Stimulated activated CD4-positive, alpha-beta T cell treated with anti-CD3 and anti-CD28 coated beads, Interleukin-4, amount 100 ng/mL, for 48 hours (primary cell): ENCODE data around the gene GRID1.

Experiments used
- DNase-seq, 2 donors: peaks; one replicate each; pipeline ENCODE4 v3.0.0-alpha.2; 2020; ENCODE audit warnings: low read depth in 2 of 2

The GRID1 gene

GRCh38 chr10:86266446-86267242, 100.0 kb downstream of the GRID1 start:
- no peak for DNase-seq

GRCh38 chr10:86265895-86266259, 100.7 kb downstream of the GRID1 start:
- DNase-seq, result no peak

DNA sequence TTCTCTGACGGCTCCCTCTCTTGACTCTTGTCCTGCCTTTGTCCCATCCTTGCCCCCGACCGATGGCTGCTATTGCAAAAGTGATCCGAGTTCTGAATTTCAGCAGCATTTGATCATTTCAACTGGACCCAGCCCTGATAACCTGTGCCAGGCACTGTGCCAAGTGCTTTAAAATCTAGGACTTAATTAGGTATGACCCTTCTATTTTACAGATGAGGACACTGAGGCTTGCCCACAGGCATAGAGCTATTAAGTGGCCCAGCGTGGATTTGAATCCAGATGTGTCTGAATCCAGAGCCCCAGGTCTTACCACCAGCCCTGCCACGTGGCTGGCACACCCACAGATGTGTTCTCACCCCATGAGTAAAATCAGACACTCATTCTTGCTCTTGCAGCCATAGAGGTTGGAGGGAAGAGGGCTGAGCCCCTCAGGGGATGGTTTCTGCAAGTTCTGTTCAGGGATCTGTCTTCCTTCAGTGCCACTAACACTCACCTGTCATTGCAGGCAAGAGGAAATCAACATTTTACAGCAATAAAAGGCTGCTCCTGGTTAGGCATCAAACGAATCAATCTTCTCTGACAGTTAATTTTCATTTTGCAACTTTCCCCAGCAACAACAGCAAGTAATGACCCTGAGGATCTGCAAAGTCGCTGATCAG, 101.2 kb downstream of the GRID1 start:
- DNase-seq, result no peak

DNA sequence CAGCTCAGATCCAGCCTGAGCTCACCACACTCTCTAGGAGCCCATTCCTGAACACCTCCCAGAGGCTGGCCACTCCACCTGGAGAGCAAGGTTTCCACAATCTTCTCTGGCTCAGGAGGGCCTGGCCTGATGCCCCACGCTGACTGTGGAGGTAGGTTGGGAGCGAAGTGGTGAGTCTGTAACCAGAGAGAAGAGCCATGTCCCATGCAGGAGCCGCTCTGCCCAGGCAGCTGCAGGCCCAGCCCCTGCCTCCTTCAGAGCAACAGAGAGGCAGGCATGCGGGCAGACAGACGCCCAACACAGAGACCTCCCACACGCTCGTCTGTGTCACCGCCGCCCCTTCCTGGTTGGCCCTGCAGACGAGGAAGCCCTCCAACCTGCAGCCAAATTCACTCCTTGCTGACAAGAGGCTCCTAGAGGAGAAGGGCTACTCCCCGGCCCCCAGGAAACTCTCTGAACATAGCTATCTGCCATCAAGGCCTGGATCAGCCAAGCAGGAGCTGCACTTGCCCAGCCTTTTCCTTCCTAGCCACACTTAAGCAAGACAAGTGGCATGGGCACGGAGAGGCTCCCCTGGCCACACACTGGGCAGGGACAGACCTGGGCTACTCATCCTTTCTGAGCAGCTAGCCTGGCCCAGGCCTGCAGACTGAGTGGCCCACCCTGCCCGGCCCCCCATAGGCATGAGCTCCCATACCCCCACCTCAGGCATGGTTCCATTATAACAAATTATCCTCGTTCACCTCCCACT, 101.9 kb downstream of the GRID1 start:
- no peak for DNase-seq

- no peak for DNase-seq
Observed at GRCh38 chr10:86263907-86264306, 102.7 kb downstream of the GRID1 start.

DNA sequence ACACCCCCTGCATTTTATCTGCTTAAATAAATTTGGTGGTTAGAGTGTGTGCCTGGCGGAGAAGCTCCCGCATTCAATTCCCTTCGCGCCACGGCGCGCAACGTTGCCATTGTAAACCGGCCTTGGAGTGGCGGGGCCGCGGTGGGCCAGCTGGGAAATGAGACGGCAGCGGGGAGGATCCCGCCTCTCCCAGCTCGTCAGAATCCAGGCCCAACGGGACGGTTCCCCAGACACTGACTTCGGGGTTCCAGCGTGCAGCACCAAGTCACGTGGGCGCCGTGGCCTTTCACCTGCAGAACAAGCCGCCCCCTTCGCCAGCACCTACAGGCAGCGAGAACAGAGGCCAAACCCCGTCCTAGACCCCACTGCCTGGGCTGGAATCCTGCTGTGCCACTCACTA, 103.4 kb downstream of the GRID1 start:
- no peak for DNase-seq

- no peak for DNase-seq
Observed at GRCh38 chr10:86262688-86263181, 103.9 kb downstream of the GRID1 start.

DNA sequence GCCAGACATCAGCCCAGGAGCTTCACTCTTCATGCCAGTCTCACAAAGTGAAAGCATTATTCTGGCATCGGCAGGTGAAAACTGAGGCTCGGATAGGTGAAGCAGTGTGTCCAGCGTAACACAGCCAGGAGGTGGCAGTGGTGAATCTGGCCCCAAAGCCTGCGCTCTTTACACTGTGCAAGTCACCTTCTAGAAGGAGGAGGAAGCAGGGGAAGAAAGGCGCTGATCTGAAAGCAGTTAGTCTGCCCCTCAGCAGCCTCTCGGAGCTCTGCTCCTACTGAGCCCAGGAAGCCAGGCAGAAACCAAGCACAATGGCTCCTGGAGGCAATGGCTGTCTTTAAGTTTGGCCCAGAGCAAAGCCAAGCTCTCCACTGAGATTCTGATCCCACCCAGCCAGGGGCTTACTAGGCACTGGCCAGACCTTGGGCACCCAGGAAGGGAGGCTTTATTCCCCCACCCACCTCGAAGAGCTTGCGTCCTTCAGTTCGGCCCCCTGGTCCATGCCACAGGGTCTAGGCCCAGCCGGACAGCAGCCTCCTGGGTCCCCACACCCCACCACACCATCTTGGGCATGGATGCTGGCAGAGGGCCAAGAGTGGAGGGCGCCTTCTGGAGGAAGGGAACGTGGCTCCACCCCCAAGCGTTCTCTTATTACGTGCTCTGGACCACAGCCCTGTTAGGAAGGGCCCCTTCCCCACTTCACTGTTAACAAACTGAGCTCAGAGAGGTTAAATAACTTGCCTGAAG, 104.5 kb downstream of the GRID1 start:
- no peak for DNase-seq

DNA sequence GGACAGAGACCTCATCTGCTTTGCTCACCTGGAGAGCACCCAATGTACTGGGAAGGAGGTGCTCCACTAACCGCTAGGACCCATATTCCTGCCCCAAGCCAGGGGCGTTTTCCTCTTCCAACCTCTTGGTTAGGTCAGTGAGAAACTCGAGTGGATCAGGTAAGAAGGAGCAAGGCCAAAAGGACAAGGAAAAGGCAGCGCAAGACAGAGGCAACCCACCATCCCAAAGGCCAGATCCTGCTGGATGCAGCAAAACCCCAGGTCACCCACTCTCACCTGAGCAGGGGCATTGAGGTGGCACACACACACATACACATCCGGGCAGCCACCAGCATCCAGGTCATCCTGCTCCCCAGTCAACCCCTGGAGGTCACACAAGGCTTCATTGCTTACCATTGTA, 105.1 kb downstream of the GRID1 start:
- no peak for DNase-seq

GRCh38 chr10:86260564-86260963, 106.0 kb downstream of the GRID1 start:
- no peak for DNase-seq

GRCh38 chr10:86259901-86260562, 106.6 kb downstream of the GRID1 start:
- DNase-seq, result no peak

DNA sequence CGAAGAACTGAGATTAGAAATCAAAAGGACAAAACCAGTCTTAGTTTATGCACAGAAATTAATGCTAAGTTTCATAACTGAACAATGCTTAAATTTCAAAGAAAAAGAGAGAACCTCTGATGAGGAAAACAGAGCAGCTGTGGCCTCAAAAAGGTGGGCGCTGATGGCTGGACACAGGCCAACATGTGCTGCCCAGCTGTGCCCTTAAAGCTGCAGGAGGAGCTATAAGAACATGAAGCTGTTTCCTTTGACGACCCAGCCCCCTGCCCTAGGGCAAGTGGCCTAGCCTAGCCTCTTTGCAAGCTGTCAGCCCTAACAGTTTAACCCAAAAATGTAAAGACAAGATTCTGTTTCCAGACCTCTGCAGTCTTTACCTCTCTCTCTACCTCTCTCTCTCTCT, 107.7 kb downstream of the GRID1 start:
- DNase-seq, result no peak

DNA sequence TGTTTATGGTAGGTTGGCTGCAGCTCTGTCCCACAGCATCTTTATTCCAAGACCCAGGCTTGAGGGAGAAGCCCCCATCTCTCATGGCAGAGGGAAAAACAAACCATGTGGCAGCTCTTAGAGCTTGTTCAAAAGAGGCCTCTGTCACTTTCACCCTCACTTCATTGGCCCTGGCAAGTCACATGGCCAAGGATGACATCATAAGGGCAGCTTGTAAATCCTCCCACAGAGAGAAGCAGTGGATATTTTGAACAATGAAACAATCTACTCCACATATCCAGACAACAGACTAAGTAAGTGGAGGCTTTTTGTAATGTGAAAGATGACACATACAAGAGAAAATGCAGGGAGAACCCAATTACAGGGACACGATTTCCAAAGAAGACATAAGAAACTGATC, 108.1 kb downstream of the GRID1 start:
- DNase-seq, result no peak

DNA sequence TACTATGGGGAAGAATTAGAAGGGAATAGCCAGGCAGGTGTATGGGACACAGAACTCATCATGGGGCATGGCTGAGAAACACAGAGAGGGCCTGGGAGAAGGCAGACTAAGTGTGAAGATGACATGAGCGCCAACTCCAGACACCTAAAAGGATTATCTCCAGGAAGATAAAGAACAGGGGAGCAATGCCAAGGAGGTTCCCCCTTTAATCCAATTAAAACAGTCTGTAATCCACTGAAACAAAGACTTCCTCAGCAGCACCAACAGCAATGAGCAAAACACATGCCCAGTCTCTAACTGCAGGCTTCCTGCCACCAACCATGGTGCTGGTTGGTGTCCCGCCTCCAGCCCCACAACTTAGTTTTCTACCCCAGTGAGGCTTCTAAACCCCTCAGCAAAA, 108.9 kb downstream of the GRID1 start:
- DNase-seq, result no peak

GRCh38 chr10:86256690-86257315, 109.8 kb downstream of the GRID1 start:
- no peak for DNase-seq

DNA sequence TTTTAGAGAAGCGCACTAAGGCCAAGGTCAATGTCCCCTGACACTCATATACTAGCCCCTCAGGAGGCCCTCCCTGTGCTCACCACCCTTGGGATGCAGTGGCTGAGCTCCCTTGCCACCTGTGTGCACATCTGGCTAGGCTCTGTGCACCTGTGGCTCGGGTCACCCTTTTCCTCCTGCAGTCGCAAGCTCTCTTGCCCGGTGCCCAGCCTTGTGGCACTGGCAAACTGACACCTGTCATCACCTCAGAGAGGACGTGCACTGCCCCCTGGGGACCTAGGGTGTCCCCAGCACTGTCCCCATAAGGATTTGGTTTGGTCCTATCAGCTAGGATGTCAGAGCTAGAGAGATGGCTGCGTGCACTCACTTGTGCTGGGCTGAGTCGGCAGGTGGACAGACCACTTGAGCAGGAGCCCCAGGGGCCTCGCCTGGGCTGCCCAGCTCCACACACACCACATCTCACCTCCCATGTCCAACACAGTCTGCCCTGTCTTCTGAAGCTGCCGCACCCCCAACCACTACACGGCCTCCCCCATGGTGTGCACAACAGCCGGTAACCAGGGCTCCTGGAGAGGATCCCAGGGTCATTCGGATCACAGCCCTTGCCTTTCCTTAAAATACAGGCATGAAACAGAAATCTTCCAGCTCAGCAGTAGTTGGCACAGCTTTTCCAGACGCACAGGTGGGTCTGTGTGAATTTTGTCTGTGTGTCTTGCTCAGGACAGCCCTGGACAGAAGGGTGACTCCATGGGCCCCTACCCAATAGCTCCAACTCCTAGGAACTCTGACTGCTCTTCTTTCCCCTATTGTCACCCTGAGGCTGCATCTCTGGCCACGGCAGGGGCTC, 111.0 kb downstream of the GRID1 start:
- DNase-seq, result no peak

DNA sequence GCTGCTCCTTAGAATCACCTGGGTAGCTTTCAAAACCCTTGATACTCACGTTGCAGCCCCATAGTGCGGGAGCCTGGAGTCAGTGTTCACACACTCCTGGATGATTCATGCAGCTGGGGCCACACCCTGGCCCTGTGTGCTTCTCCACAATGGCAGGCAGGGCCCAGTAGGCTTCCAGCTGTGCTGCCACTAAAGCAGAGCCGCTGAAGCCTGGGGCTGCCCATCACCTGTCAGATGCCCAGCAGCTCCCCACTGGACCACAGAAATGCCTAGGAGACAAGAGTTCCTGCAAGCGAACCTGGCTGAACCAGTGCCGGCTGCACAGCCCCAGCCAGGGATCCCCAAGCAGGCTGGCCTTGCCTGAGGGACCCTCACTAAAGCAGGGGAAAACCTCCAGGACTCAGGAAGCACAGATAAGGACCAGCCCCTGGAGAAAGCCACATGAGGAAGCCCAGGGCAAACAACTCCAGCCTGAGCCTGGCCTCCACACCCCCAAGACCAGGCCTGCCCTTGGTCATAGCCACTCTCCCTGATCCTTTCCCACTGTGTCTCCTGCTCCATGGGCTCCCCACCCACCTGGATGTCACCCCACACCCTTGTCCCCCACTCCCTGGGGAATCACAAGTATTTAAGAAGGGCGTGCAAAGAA, 111.9 kb downstream of the GRID1 start:
- no peak for DNase-seq

DNA sequence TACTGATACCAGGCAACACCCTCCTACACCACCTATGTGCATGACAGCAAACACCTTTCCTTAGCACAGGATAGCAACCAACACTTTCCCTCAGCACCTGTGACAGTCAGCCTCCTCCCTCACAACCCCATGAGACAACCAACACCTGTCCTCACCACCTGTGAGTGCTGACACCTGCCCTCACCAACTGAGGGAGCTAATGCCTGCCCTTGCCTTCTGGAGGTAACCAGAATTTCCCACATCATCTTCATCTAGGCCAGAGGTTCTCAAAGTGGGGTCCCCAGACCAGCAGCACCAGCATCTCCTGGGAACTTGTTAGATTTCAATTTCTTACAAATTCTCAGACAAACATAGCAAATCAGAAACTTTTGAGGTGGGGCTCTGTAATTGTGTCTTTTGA, 112.5 kb downstream of the GRID1 start:
- DNase-seq, result no peak
